Pancreas (tissue), 10 donors: Measurements from ENCODE around the gene CCDC188. TPM values are rescaled to one million over a fixed set of nuclear protein-coding genes. Genes with fewer than 3 reads are reported as not detected.

Experiments
- ATAC-seq, 4 donors: fragments of 200-7000 bp; cut with Tn5 transposase; one replicate each; pipeline versions ENCODE4 v1.8.0 to v1.9.1; 2020; ENCODE audit warnings: mild to moderate bottlenecking in 4 of 4, moderate library complexity in 4 of 4
- DNase-seq, 6 donors: peaks; one replicate each; pipeline ENCODE4 v3.0.0-alpha.2; 2020
- FAIRE-seq: peaks from 2 replicates; lab custom pipeline; 2012; peaks lifted over from hg19 to GRCh38; lab: Jason Lieb, UNC
- H3K27ac ChIP-seq, 4 donors: fragments of 200-600 bp; sonication (generic); 1 replicate in 3 of 4; 2 replicates in 1 of 4; pipeline versions ENCODE4 v1.5.0 to v1.8.0; 2020
- H3K27me3 ChIP-seq, 4 donors: fragments of 200-600 bp; one replicate each; pipeline ENCODE4 v1.8.0; 2021
- H3K36me3 ChIP-seq, 3 donors: fragments of 200-600 bp; sonication (generic) in 1 of 3; one replicate each; pipeline versions ENCODE4 v1.5.0 to v1.8.0; 2020 to 2021
- H3K4me1 ChIP-seq, 3 donors: fragments of 200-600 bp; one replicate each; pipeline ENCODE4 v1.8.0; 2021
- H3K4me3 ChIP-seq, 4 donors: fragments of 200-600 bp; sonication (generic) in 2 of 4; one replicate each; pipeline versions ENCODE4 v1.5.0 to v1.8.0; 2020 to 2021
- H3K9me3 ChIP-seq, 4 donors: fragments of 200-600 bp; one replicate each; pipeline ENCODE4 v1.8.0; 2021
- CTCF ChIP-seq, 4 donors: fragments of 200-600 bp; sonication (generic) in 3 of 4; IDR thresholded peaks; one replicate each; pipeline versions ENCODE4 v1.5.0 to v1.8.0; 2021; ENCODE audit warnings: antibody characterized with exemption in 4 of 4
- WGBS, 2 donors: extraction: QIAGEN DNeasy Blood & Tissue Kit; methylation state at CpG; one replicate each; pipeline ENCODE4 v1.1.7; 2013; 5-methylcytosine and 5-hydroxymethylcytosine counted together
- intact Hi-C, 3 donors: fragments of 100-400 bp; cut with DNase I; formaldehyde crosslinking; loops; one replicate each; pipeline versions ENCODE4 v1.11.1 to v1.14.2; 2022
- polyA plus RNA-seq, 2 donors: library from polyadenylated mRNA; stranded (reverse); fragments of 200-250 nt; gene quantifications; one replicate each; pipeline ENCODE4 v1.2.3, GENCODE V29; 2013
- total RNA-seq, 6 donors: library from RNA; stranded (reverse); fragmentation: NEBNext Ultra II Directional in 4 of 6; extraction: Animal tissue kit (Norgen Biotek cat#: 25700) in 4 of 6; gene quantifications; one replicate each; pipeline versions ENCODE4 v1.2.1 to v1.2.4, GENCODE V29; 2021 to 2023
- donor health status: healthy with polysubstance abuse.
- donor health status: DM: no; HTN: no; CAD: no; lungs with moderate emphysema.
- donor health status: DM: no; HTN: no; CAD: no.
- donor health status: control.
- donor health status: control.
- donor health status: Bipolar disorder and iron deficiency.
- donor health status: DM: yes; HTN: yes; CAD: no.
- donor health status: DM: no; HTN: no; CAD: no.
- donor health status: DM: no; HTN: no; CAD: no.
- donor health status: DM: yes; HTN: yes; CAD: no.

The CCDC188 gene
- total and polyA plus RNA-seq, 8 donors = 0.31 to 7.1 (median 0.44) TPM; not detected in 1

- Histone ChIP-seq H3K27ac (peak overlapping the region in 3 of 4 donors; percentile 78 to 90 (median 86)), H3K27me3 (no peaks in the 10 kb centered on the region), H3K36me3 (peaks cover 0 to 10% (median 0%) of the 10 kb centered on the region in 3 donors), H3K4me1 (peaks cover 0 to 6% (median 6%) of the 10 kb centered on the region in 3 donors), H3K4me3 (peak overlapping the region in 1 of 4 donors; percentile 99), H3K9me3 (no peaks in the 10 kb centered on the region)
- no peak for DNase-seq
- no peak for FAIRE-seq
- WGBS, 2 donors = 68 to 79% methylated on average over 3 of the region's 3 CpGs
- intact Hi-C loops = no loop called here
- peak in 3 of 4 donors; percentile 20 to 27 (median 24) for ATAC-seq
- TF ChIP-seq CTCF (IDR thresholded peaks at IDR 0.05) = no peak
These were observed 20.5 kb downstream of the CCDC188 start for GRCh38 chr22:20130319-20130718.

- no peak overlapping the region for H3K27ac ChIP-seq
- ATAC-seq = no peak
These were observed 21.2 kb downstream of the CCDC188 start for GRCh38 chr22:20129747-20130014.

DNA sequence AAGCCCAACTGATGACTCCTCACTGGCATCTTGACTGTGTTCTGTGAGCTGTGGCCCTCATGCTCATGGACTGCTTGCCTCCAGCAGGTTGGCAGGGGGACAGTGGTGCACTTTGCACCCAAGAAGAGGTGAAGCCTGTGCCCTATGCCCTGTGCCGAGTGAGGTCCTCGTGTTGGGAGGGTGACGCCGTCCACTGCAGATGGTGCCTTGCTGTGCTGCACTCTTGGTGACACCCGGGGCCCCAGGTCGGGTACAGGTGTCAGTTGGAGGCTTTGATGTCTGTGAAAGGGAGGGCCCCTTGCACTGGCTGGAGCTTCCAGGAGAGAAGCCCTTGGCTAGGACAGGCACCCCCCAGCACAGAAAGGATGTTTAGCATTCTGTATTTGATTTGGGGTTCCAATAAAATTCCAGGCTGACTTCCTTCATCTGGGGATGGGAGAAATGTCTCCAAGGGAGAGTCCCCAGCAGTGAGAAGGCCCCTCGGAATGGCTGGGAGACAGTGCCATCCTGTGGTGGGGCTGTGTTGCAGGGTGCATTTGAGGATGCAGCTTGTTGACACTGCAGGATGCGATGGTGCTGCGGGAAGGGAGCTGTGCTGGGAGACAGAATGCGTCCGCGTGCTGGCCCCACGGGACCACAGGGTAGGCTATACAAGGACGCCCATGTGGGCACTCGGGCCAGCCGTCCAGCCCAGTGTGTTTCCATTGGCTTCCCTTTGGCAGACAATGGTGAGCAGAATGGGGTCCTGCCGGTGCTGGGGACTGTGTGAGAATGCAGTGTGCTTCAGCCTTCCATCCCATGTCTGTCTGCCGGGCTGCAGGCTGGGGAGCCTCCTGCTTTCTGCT lies 21.7 kb downstream of the CCDC188 start:
- no peak for TF ChIP-seq CTCF (IDR thresholded peaks at IDR 0.05)
- H3K4me3 ChIP-seq = no peak overlapping the region
- no peak for FAIRE-seq
- no peaks in the 10 kb centered on the region for H3K9me3 ChIP-seq
- 26 to 47% methylated on average over 18 of the region's 18 CpGs for WGBS, 2 donors
- no peak for DNase-seq
- intact Hi-C loops = loop anchor here in 2 of 3 donors (10.0 kb wide), 1 partner anchor 154 kb away; no protein-coding TSS in a partner anchor
- H3K27me3 ChIP-seq = no peaks in the 10 kb centered on the region
- H3K4me1 ChIP-seq = peaks cover 0 to 6% (median 6%) of the 10 kb centered on the region in 3 donors
- peak in 2 of 4 donors; percentile 28 to 29 for ATAC-seq
- peaks cover 0 to 10% (median 0%) of the 10 kb centered on the region in 3 donors for H3K36me3 ChIP-seq
- no peak overlapping the region for H3K27ac ChIP-seq

More at GRCh38 chr22:20129747-20130014, 21.2 kb downstream of the CCDC188 start:
- Histone ChIP-seq H3K4me1 (peaks cover 0 to 6% (median 6%) of the 10 kb centered on the region in 3 donors), H3K27me3 (no peaks in the 10 kb centered on the region), H3K9me3 (no peaks in the 10 kb centered on the region), H3K36me3 (peaks cover 0 to 10% (median 0%) of the 10 kb centered on the region in 3 donors), H3K4me3 (no peak overlapping the region)
- DNase-seq = no peak
- no peak for FAIRE-seq
- WGBS, 2 donors = 59 to 65% methylated on average over 3 of the region's 3 CpGs
- intact Hi-C loops = loop anchor here in 2 of 3 donors (10.0 kb wide), 1 partner anchor 155 kb away; no protein-coding TSS in a partner anchor
- TF ChIP-seq CTCF (IDR thresholded peaks at IDR 0.05) = no peak

DNA sequence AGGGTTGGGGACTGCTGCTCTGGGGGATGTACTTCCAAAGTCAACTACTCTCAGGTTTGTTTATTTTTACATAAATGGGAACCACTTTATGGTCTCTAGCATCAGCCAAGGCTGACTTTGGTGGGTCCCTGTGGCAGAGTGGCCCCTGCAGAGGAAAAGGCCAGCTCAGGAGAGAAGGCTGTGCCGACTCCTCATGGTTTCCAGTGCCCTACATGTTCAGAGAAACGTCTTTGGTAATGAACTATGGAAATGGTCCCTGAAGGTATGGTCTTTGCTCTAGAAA lies 22.3 kb downstream of the CCDC188 start:
- intact Hi-C loops = loop anchor here in 2 of 3 donors (10.0 kb wide), 1 partner anchor 154 kb away; no protein-coding TSS in a partner anchor
- no peak for TF ChIP-seq CTCF (IDR thresholded peaks at IDR 0.05)
- no peak for DNase-seq

More for the DNA sequence above, 22.3 kb downstream of the CCDC188 start:
- Histone ChIP-seq H3K4me1 (peaks cover 0 to 6% (median 6%) of the 10 kb centered on the region in 3 donors), H3K9me3 (no peaks in the 10 kb centered on the region), H3K27ac (no peak overlapping the region), H3K36me3 (peaks cover 0 to 10% (median 0%) of the 10 kb centered on the region in 3 donors), H3K27me3 (no peaks in the 10 kb centered on the region), H3K4me3 (no peak overlapping the region)
- no peak for ATAC-seq
- FAIRE-seq = no peak
- 52 to 63% methylated on average over 2 of the region's 2 CpGs for WGBS, 2 donors
